Measurements from ENCODE around the gene PGM3.

Gene PGM3

GRCh38 chr6:83138758-83139157, 54.3 kb downstream of the PGM3 start:
- Histone ChIP-seq H3K4me1 (ENCODE audit: control insufficient read depth, low read length) (no peaks in the 10 kb centered on the region), H3K27ac (ENCODE audit: low read depth, low read length) (no peak overlapping the region), H3K9me2 (replicated peaks; ENCODE audit: control insufficient read depth, low read length) (no peaks in the 10 kb centered on the region), H3F3A (ENCODE audit: control insufficient read depth, insufficient read depth) (no peaks in the 10 kb centered on the region), H3K4me3 (ENCODE audit: low read length) (no peak overlapping the region), H3K36me3 (ENCODE audit: control insufficient read depth, low read length) (peaks cover 75% of the 10 kb centered on the region), H3K27me3 (ENCODE audit: control insufficient read depth, low read length) (no peaks in the 10 kb centered on the region), H3K4me2 (ENCODE audit: low read length) (no peak overlapping the region), H4K20me1 (ENCODE audit: control insufficient read depth, insufficient read depth, low read depth, low read length) (no peaks in the 10 kb centered on the region), H3K9me3 (ENCODE audit: control insufficient read depth, insufficient read depth, low read length) (no peaks in the 10 kb centered on the region), H3K79me2 (ENCODE audit: control insufficient read depth, low read length) (no peaks in the 10 kb centered on the region)
- TF ChIP-seq, protein P1, sequence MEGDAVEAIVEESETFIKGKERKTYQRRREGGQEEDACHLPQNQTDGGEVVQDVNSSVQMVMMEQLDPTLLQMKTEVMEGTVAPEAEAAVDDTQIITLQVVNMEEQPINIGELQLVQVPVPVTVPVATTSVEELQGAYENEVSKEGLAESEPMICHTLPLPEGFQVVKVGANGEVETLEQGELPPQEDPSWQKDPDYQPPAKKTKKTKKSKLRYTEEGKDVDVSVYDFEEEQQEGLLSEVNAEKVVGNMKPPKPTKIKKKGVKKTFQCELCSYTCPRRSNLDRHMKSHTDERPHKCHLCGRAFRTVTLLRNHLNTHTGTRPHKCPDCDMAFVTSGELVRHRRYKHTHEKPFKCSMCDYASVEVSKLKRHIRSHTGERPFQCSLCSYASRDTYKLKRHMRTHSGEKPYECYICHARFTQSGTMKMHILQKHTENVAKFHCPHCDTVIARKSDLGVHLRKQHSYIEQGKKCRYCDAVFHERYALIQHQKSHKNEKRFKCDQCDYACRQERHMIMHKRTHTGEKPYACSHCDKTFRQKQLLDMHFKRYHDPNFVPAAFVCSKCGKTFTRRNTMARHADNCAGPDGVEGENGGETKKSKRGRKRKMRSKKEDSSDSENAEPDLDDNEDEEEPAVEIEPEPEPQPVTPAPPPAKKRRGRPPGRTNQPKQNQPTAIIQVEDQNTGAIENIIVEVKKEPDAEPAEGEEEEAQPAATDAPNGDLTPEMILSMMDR (IDR thresholded peaks at IDR 0.05; ENCODE audit: low read depth, low read length, poor library complexity, severe bottlenecking): no peak
- TF ChIP-seq EZH2phosphoT487 (IDR thresholded peaks at IDR 0.05; ENCODE audit: borderline replicate concordance, low read length): no peak

GRCh38 chr6:83138118-83138722, 54.8 kb downstream of the PGM3 start:
- H3K4me3 ChIP-seq (ENCODE audit: low read length): no peak overlapping the region
- no peak overlapping the region for H3K27ac ChIP-seq (ENCODE audit: low read depth, low read length)
- H3K4me2 ChIP-seq (ENCODE audit: low read length): no peak overlapping the region
- H3K27me3 ChIP-seq (ENCODE audit: control insufficient read depth, low read length): no peaks in the 10 kb centered on the region
- no peaks in the 10 kb centered on the region for H3K9me3 ChIP-seq (ENCODE audit: control insufficient read depth, insufficient read depth, low read length)
- H3K9me2 ChIP-seq (replicated peaks; ENCODE audit: control insufficient read depth, low read length): no peaks in the 10 kb centered on the region
- H3K79me2 ChIP-seq (ENCODE audit: control insufficient read depth, low read length): no peaks in the 10 kb centered on the region
- H3K36me3 ChIP-seq (ENCODE audit: control insufficient read depth, low read length): peaks cover 69% of the 10 kb centered on the region
- TF ChIP-seq, protein P1 (IDR thresholded peaks at IDR 0.05; ENCODE audit: low read depth, low read length, poor library complexity, severe bottlenecking): no peak
- TF ChIP-seq EZH2phosphoT487 (IDR thresholded peaks at IDR 0.05; ENCODE audit: borderline replicate concordance, low read length): no peak
- no peaks in the 10 kb centered on the region for H4K20me1 ChIP-seq (ENCODE audit: control insufficient read depth, insufficient read depth, low read depth, low read length)
- H3K4me1 ChIP-seq (ENCODE audit: control insufficient read depth, low read length): no peaks in the 10 kb centered on the region
- no peaks in the 10 kb centered on the region for H3F3A ChIP-seq (ENCODE audit: control insufficient read depth, insufficient read depth)

DNA sequence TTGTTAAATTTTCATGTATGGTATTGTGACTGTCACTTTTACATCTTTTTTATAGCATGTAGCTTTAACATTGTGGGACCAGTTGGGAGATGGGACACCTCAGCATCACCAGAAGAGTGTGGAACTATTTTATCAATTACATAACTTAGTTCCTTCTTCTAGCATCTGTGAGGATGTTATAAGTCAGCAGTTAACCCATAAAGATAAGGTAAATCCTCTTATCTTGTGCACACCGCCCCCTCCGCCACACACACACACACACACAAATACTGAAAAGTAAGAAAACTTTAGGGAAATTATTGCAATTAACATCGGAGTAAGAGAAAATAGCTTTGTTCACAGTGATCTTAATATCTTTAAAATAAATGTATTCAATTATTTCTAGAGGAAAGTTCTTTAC, 60.9 kb downstream of the PGM3 start:
- H3K27ac ChIP-seq (ENCODE audit: low read depth, low read length): no peak overlapping the region
- no peaks in the 10 kb centered on the region for H3F3A ChIP-seq (ENCODE audit: control insufficient read depth, insufficient read depth)
- H3K9me2 ChIP-seq (replicated peaks; ENCODE audit: control insufficient read depth, low read length): no peaks in the 10 kb centered on the region
- no peak overlapping the region for H3K4me2 ChIP-seq (ENCODE audit: low read length)
- H3K4me1 ChIP-seq (ENCODE audit: control insufficient read depth, low read length): no peaks in the 10 kb centered on the region
- no peaks in the 10 kb centered on the region for H4K20me1 ChIP-seq (ENCODE audit: control insufficient read depth, insufficient read depth, low read depth, low read length)
- peaks cover 72% of the 10 kb centered on the region for H3K36me3 ChIP-seq (ENCODE audit: control insufficient read depth, low read length)
- no peak overlapping the region for H3K4me3 ChIP-seq (ENCODE audit: low read length)
- TF ChIP-seq, protein P1 (IDR thresholded peaks at IDR 0.05; ENCODE audit: low read depth, low read length, poor library complexity, severe bottlenecking): no peak
- TF ChIP-seq EZH2phosphoT487 (IDR thresholded peaks at IDR 0.05; ENCODE audit: borderline replicate concordance, low read length): no peak
- no peaks in the 10 kb centered on the region for H3K9me3 ChIP-seq (ENCODE audit: control insufficient read depth, insufficient read depth, low read length)
- no peaks in the 10 kb centered on the region for H3K79me2 ChIP-seq (ENCODE audit: control insufficient read depth, low read length)
- H3K27me3 ChIP-seq (ENCODE audit: control insufficient read depth, low read length): no peaks in the 10 kb centered on the region

Data from DOHH2 (cell line).